Kidney (tissue), 14 donors: Measurements from ENCODE around the gene CD276. TPM values are rescaled to one million over a fixed set of nuclear protein-coding genes. Genes with fewer than 3 reads are reported as not detected.

Source experiments
- DNase-seq, 5 donors: peaks; one replicate each; pipeline ENCODE4 v3.0.0-alpha.2; 2013 to 2020
- FAIRE-seq: peaks from 2 replicates; lab custom pipeline; 2012; peaks lifted over from hg19 to GRCh38; lab: Jason Lieb, UNC
- H3K27ac ChIP-seq, 2 donors: one replicate each; pipeline ENCODE4 v1.7.0; 2013; ENCODE audit warnings: low read depth in 2 of 2, low read length in 2 of 2, inconsistent platforms in 1 of 2
- H3K27me3 ChIP-seq: one replicate; pipeline ENCODE4 v1.7.1; 2013; ENCODE audit warnings: low read length, inconsistent platforms; ENCODE audit not compliant: control insufficient read depth, insufficient read depth
- H3K36me3 ChIP-seq, 3 donors: one replicate each; pipeline versions ENCODE4 v1.7.0 to v1.7.1; 2013; ENCODE audit warnings: low read length in 3 of 3, control low read depth in 1 of 3, inconsistent platforms in 1 of 3; ENCODE audit not compliant: insufficient read depth in 3 of 3, control insufficient read depth in 2 of 3
- H3K4me1 ChIP-seq, 3 donors: one replicate each; pipeline versions ENCODE4 v1.7.0 to v1.7.1; 2013; ENCODE audit warnings: low read length in 3 of 3, inconsistent platforms in 1 of 3, low read depth in 1 of 3; ENCODE audit not compliant: control insufficient read depth in 2 of 3, insufficient read depth in 2 of 3
- H3K4me3 ChIP-seq, 3 donors: one replicate each; pipeline versions ENCODE4 v1.7.0 to v1.8.1; 2013; ENCODE audit warnings: low read length in 3 of 3, control low read depth in 1 of 3, inconsistent platforms in 1 of 3
- H3K9ac ChIP-seq, 3 donors: one replicate each; pipeline versions ENCODE4 v1.7.0 to v1.7.1; 2013; ENCODE audit warnings: low read length in 3 of 3, control low read depth in 1 of 3, inconsistent platforms in 1 of 3
- H3K9me3 ChIP-seq, 3 donors: one replicate each; pipeline versions ENCODE4 v1.7.0 to v1.7.1; 2013; ENCODE audit warnings: low read length in 3 of 3, control low read depth in 1 of 3, inconsistent platforms in 1 of 3; ENCODE audit not compliant: control insufficient read depth in 2 of 3, insufficient read depth in 1 of 3
- intact Hi-C: fragments of 100-400 bp; cut with DNase I; formaldehyde crosslinking; loops from one replicate; pipeline ENCODE4 v1.11.1; 2022
- polyA plus RNA-seq: library from polyadenylated mRNA; stranded (reverse); fragments of 350-450 nt; fragmentation: Illumina TruSeq; extraction: RNeasy Lipid Tissue Mini Kit (QIAGEN cat#74804); gene quantifications from one replicate; pipeline ENCODE4 v1.2.3, GENCODE V29; 2014; ENCODE audit warnings: low read depth, low replicate concordance; ENCODE audit not compliant: insufficient read depth
- total RNA-seq: library from RNA; stranded (reverse); fragmentation: NEBNext Ultra II Directional; extraction: Animal tissue kit (Norgen Biotek cat#: 25700); gene quantifications from one replicate; pipeline ENCODE4 v1.2.1, GENCODE V29; 2021
- TF ChIP-seq, protein P1 (sequence below): IDR thresholded peaks from 3 replicates; pipeline ENCODE4 v1.5.1; 2012; ENCODE audit warnings: mild to moderate bottlenecking, moderate library complexity, borderline replicate concordance; ENCODE audit not compliant: insufficient read depth; ENCODE audit errors: extremely low read depth
- donor health status: control.
- donor health status: control.
- donor health status: control.
- donor health status: control.
- donor health status: control.
- donor health status: DM: yes; HTN: yes; CAD: no.
- donor health status: Normal renal cell carcinoma (clear cell type).

CD276 gene
- total and polyA plus RNA-seq, 2 donors from 2014 or later, result 25.0 to 31.5 TPM

DNA sequence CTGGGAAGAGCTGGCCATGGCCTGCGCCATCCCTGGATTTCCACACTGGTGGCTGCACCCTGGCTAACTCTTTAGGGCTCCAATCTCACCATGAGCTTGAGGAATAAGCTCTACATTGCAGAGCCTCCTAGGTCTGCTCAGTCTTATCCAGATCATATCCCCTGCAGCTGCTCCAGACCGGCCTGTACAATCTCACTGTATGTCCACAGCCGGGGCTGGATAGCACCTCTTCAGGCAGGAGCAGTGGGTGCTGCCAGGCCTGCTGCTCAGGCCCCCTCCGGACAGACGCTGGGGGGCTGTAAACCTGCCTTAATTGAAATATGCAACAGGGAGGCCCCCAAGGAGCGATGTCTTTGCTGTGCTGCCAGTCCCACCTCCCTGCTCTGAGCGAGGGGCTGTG is 53.4 kb downstream of the CD276 start:
- TF ChIP-seq, protein P1, sequence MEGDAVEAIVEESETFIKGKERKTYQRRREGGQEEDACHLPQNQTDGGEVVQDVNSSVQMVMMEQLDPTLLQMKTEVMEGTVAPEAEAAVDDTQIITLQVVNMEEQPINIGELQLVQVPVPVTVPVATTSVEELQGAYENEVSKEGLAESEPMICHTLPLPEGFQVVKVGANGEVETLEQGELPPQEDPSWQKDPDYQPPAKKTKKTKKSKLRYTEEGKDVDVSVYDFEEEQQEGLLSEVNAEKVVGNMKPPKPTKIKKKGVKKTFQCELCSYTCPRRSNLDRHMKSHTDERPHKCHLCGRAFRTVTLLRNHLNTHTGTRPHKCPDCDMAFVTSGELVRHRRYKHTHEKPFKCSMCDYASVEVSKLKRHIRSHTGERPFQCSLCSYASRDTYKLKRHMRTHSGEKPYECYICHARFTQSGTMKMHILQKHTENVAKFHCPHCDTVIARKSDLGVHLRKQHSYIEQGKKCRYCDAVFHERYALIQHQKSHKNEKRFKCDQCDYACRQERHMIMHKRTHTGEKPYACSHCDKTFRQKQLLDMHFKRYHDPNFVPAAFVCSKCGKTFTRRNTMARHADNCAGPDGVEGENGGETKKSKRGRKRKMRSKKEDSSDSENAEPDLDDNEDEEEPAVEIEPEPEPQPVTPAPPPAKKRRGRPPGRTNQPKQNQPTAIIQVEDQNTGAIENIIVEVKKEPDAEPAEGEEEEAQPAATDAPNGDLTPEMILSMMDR, result no peak
- no peak overlapping the region for H3K9ac ChIP-seq
- no peaks in the 10 kb centered on the region for H3K4me1 ChIP-seq
- no peak overlapping the region for H3K27ac ChIP-seq
- H3K9me3 ChIP-seq, result no peaks in the 10 kb centered on the region
- DNase-seq (no peak), FAIRE-seq (no peak)
- no peak overlapping the region for H3K4me3 ChIP-seq
- no peaks in the 10 kb centered on the region for H3K36me3 ChIP-seq
- intact Hi-C loops, result no loop called here
- H3K27me3 ChIP-seq, result no peaks in the 10 kb centered on the region

DNA sequence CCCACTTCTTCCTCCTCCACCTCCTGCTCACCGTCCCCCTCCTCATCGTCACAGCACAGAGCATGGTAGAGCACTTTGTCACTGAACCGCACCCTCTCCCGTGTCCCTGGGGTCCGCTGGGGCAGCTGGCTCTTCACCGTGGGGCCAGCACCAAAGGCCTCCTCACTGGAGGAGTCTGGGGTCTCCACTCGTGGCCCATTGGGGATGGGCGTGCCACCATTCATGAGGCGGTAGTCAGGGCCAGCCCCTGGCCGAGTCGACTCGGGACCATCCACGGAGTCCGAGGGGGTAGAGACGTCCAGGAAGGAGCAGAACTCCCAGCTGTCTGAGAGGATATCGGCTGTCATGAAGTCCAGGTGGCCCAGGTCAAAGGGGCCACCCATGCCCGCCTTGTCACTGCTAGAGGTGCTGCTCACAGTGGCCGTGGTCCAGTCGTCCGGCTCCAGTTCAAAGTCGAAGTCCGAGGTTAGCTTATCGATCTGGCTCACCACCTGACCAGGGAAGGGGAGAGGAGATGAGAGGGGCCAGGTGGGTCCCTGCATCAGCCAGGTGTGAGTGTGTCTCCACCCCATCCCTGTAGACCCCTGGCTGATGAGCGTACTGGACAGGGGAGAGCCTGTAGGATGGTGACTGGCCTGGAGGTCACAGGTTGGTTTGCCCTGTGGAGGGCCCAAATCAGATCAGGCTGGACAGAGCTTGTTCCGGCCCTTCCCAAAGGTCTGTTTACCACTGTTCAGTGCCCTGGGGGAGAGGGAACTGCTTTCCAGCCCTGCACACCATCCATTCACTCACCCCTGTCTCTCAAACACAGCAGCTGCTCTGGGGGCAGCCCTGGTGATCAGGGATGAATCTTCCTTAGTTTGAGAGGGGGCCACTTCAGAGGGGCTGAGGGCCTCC is 56.2 kb downstream of the CD276 start:
- H3K9ac ChIP-seq, result no peak overlapping the region
- H3K4me1 ChIP-seq, result peaks cover 0 to 3% (median 0%) of the 10 kb centered on the region in 3 donors
- H3K9me3 ChIP-seq, result no peaks in the 10 kb centered on the region
- H3K36me3 ChIP-seq, result no peaks in the 10 kb centered on the region
- no peak for FAIRE-seq
- DNase-seq, result no peak
- TF ChIP-seq, protein P1, result no peak
- intact Hi-C loops, result no loop called here
- no peak overlapping the region for H3K27ac ChIP-seq
- H3K27me3 ChIP-seq, result no peaks in the 10 kb centered on the region
- no peak overlapping the region for H3K4me3 ChIP-seq

DNA sequence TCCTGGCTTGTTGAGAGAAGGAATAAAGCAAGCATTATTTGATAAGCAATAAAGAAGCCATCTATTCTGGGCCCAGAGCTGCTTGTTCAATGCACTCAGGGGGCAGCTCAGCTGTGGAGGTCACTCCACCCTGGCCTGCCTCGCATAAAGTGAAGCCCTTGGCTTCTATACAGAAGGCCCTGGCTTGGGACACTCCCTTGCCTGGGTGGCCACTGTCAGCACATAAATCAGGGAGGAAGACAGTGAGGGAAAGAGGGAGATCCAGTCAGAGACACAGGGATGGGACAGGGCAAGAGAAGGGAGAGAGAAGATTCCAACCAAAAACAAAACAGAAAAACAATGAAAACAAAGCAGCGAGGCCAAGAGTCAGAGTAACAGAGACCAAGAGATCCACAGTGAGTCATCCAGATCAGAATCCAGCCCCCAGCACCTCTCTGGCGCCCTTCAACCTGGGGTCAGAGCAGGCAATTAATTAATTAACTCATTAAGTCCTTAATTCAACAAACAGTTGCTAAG is 57.2 kb downstream of the CD276 start:
- H3K36me3 ChIP-seq, result no peaks in the 10 kb centered on the region
- no peak for DNase-seq
- H3K27me3 ChIP-seq, result no peaks in the 10 kb centered on the region
- peaks cover 0 to 3% (median 0%) of the 10 kb centered on the region in 3 donors for H3K4me1 ChIP-seq
- intact Hi-C loops, result no loop called here
- H3K27ac ChIP-seq, result no peak overlapping the region
- H3K9ac ChIP-seq, result peak overlapping the region in 1 of 3 donors; percentile 19
- H3K9me3 ChIP-seq, result no peaks in the 10 kb centered on the region
- TF ChIP-seq, protein P1, result no peak
- H3K4me3 ChIP-seq, result no peak overlapping the region
- no peak for FAIRE-seq
